ENCODE results near the gene IQCH. TPM values are rescaled to one million over a fixed set of nuclear protein-coding genes. Genes with fewer than 3 reads are reported as not detected.

The IQCH gene
- total RNA-seq, 1 experiment from 2014 or later: 1.1 TPM

DNA sequence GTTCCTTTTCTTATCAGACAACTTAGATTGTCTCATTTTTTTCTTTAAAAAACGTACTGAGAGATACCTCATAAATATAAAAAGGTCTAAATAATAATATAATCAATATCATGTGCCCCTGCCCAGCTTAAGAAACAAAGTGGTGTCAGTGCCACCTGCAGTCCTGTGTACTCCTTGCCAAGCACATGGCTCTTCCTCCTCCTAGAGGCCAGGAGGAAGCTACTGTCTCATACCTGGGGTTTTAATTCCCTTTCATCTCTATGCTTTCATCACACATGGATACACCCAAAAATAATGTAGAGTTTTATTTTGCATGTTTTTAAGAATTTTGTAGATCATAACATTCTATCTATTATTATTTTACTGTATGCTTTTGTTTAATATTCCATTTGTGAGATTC, 167.7 kb downstream of the IQCH start:
- H3K14ac ChIP-seq (ENCODE audit: insufficient read depth, low read length): no peak overlapping the region
- H2BK15ac ChIP-seq (ENCODE audit: low read depth, low read length): no peak overlapping the region
- no peak overlapping the region for H3T11ph ChIP-seq (ENCODE audit: low read length)
- H3K79me2 ChIP-seq (ENCODE audit: insufficient read depth, low read length): no peaks in the 10 kb centered on the region
- no peaks in the 10 kb centered on the region for H3K36me3 Mint-ChIP-seq (ENCODE audit: insufficient read depth in 1 of 3, low read depth in 3 of 3)
- no peak overlapping the region for H2BK120ac ChIP-seq (ENCODE audit: low read depth, low read length, poor library complexity, severe bottlenecking)
- 0 out of 4 replicates have a peak, but pooled peaks cover 0 to 2% of the 10 kb centered on the region in 2 experiments for H3K4me1 Mint-ChIP-seq
- no CpG with 5 or more reads among the region's 1 CpG for WGBS (ENCODE audit: extremely low coverage, insufficient read length, low lambda C conversion rate)
- H3K23ac ChIP-seq (ENCODE audit: insufficient read length, low read depth, low read length): no peak overlapping the region
- H3K4ac ChIP-seq (ENCODE audit: low read depth, low read length): no peak overlapping the region
- H2BK20ac ChIP-seq (ENCODE audit: low read depth, low read length, poor library complexity, severe bottlenecking): no peak overlapping the region
- no peaks in the 10 kb centered on the region for H3K4me1 ChIP-seq (ENCODE audit: insufficient read depth, low read length)
- H4K20me1 ChIP-seq (ENCODE audit: control insufficient read depth, insufficient read depth, insufficient read length): no peaks in the 10 kb centered on the region
- H2AK5ac ChIP-seq (ENCODE audit: insufficient read length, low read length): no peak overlapping the region
- no peak overlapping the region for H2AFZ ChIP-seq (ENCODE audit: low read length)
- no peak overlapping the region for H2BK5ac ChIP-seq (ENCODE audit: insufficient read length, low read length)
- H4K5ac ChIP-seq (ENCODE audit: insufficient read length, low read depth, low read length): no peak overlapping the region
- no peaks in the 10 kb centered on the region for H3K27me3 ChIP-seq (ENCODE audit: insufficient read depth, low read length)
- H3K4me2 ChIP-seq (ENCODE audit: insufficient read depth, insufficient read length, low read length): no peak overlapping the region
- H2BK12ac ChIP-seq (ENCODE audit: insufficient read length, low read depth, low read length): no peak overlapping the region
- H3K23me2 ChIP-seq (ENCODE audit: insufficient read length, low read depth, low read length, poor library complexity, severe bottlenecking): no peaks in the 10 kb centered on the region
- no peak for DNase-seq
- H3K27ac Mint-ChIP-seq: no peak overlapping the region
- TF ChIP-seq, protein P1, sequence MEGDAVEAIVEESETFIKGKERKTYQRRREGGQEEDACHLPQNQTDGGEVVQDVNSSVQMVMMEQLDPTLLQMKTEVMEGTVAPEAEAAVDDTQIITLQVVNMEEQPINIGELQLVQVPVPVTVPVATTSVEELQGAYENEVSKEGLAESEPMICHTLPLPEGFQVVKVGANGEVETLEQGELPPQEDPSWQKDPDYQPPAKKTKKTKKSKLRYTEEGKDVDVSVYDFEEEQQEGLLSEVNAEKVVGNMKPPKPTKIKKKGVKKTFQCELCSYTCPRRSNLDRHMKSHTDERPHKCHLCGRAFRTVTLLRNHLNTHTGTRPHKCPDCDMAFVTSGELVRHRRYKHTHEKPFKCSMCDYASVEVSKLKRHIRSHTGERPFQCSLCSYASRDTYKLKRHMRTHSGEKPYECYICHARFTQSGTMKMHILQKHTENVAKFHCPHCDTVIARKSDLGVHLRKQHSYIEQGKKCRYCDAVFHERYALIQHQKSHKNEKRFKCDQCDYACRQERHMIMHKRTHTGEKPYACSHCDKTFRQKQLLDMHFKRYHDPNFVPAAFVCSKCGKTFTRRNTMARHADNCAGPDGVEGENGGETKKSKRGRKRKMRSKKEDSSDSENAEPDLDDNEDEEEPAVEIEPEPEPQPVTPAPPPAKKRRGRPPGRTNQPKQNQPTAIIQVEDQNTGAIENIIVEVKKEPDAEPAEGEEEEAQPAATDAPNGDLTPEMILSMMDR (conservative IDR thresholded peaks at IDR 0.05): peak; percentile 28; the same call in 2 of the 3 replicates
- no peaks in the 10 kb centered on the region for H3K79me1 ChIP-seq (ENCODE audit: insufficient read depth, low read depth, low read length, poor library complexity, severe bottlenecking)
- no peaks in the 10 kb centered on the region for H3K9me3 Mint-ChIP-seq
- no peaks in the 10 kb centered on the region; the same call in 1 of the 2 replicates for H3K27me3 Mint-ChIP-seq (ENCODE audit: low read depth)
- no peak overlapping the region for H4K8ac ChIP-seq (replicated peaks; ENCODE audit: insufficient read length, low read depth, low read length)
- no peak overlapping the region for H3K4me3 Mint-ChIP-seq
- H3K56ac ChIP-seq (ENCODE audit: insufficient read length, low read depth, low read length): no peak overlapping the region
- no peak overlapping the region for H3K9ac ChIP-seq (ENCODE audit: extremely low read depth, insufficient read length, low read length)
- H3K9me3 ChIP-seq (ENCODE audit: control insufficient read depth, low read depth, low read length): no peaks in the 10 kb centered on the region
- H3K27ac ChIP-seq (ENCODE audit: insufficient read length, low read depth, low read length): no peak overlapping the region
- H3K18ac ChIP-seq (ENCODE audit: insufficient read length, low read depth, low read length): no peak overlapping the region
- H4K91ac ChIP-seq (ENCODE audit: insufficient read length, low read depth, low read length): no peak overlapping the region

Measured in H9 (cell line).